ENCODE results near the gene EIF3I. TPM values are rescaled to one million over a fixed set of nuclear protein-coding genes. Genes with fewer than 3 reads are reported as not detected.

EIF3I gene
- total RNA-seq, 4 donors from 2014 or later: 121 to 172 (median 152) TPM

- Histone ChIP-seq H3K27ac (peak overlapping the region; percentile 26 to 93 (median 73)), H3K9me3 (no peaks in the 10 kb centered on the region), H3K36me3 (peaks cover 0 to 4% (median 0%) of the 10 kb centered on the region in 3 donors), H3K4me3 (peak overlapping the region; percentile 25 to 84 (median 65)), H3K27me3 (no peaks in the 10 kb centered on the region), H3K4me1 (peaks cover 0 to 40% (median 12%) of the 10 kb centered on the region in 4 donors)
- TF ChIP-seq CTCF (IDR thresholded peaks at IDR 0.05): peak in 3 of 5 experiments; percentile 20 to 56 (median 25)
- peak in 1 of 2 donors; percentile 43 for TF ChIP-seq EP300 (IDR thresholded peaks at IDR 0.05)
- TF ChIP-seq POLR2A (IDR thresholded peaks at IDR 0.05): peak in 1 of 2 donors; percentile 57
- DNase-seq (ENCODE audit: low spot score in 2 of 2): peak; percentile 22 to 34
- 1 to 2% methylated on average over 54 to 57 of the region's 62 CpGs for whole genome bisulfite sequencing, 2 donors
Observed at GRCh38 chr1:32240140-32240951, 18.1 kb downstream of the EIF3I start.

- Histone ChIP-seq H3K27me3 (no peaks in the 10 kb centered on the region), H3K4me1 (peaks cover 0 to 43% (median 13%) of the 10 kb centered on the region in 4 donors), H3K27ac (peak overlapping the region; percentile 26 to 93 (median 73)), H3K9me3 (no peaks in the 10 kb centered on the region), H3K36me3 (no peaks in the 10 kb centered on the region), H3K4me3 (peak overlapping the region; percentile 25 to 84 (median 65))
- peak in 1 of 2 donors; percentile 14 for DNase-seq (ENCODE audit: low spot score in 2 of 2)
- WGBS, 2 donors: 0% methylated on average over 51 to 52 of the region's 55 CpGs
- TF ChIP-seq POLR2A (IDR thresholded peaks at IDR 0.05) (no peak), CTCF (IDR thresholded peaks at IDR 0.05) (no peak), EP300 (IDR thresholded peaks at IDR 0.05) (no peak)
Observed at GRCh38 chr1:32241001-32241763, 19.0 kb downstream of the EIF3I start.

GRCh38 chr1:32242341-32242851 is 20.2 kb downstream of the EIF3I start:
- no peaks in the 10 kb centered on the region for H3K9me3 ChIP-seq
- H3K27me3 ChIP-seq: no peaks in the 10 kb centered on the region
- H3K4me1 ChIP-seq: peaks cover 0 to 55% (median 22%) of the 10 kb centered on the region in 4 donors
- WGBS, 2 donors: 19 to 30% methylated on average over 7 of the region's 7 CpGs
- H3K36me3 ChIP-seq: no peaks in the 10 kb centered on the region
- no peak for TF ChIP-seq CTCF (IDR thresholded peaks at IDR 0.05)
- no peak for TF ChIP-seq EP300 (IDR thresholded peaks at IDR 0.05)
- TF ChIP-seq POLR2A (IDR thresholded peaks at IDR 0.05): no peak
- H3K4me3 ChIP-seq: no peak overlapping the region
- DNase-seq (ENCODE audit: low spot score in 2 of 2): no peak
- peak overlapping the region in 1 of 4 donors; percentile 18 for H3K27ac ChIP-seq

- Histone ChIP-seq H3K36me3 (no peaks in the 10 kb centered on the region), H3K4me3 (no peak within 1 kb of the TSS), H3K9me3 (no peaks in the 10 kb centered on the region), H3K27me3 (no peaks in the 10 kb centered on the region), H3K4me1 (peaks cover 0 to 41% (median 29%) of the 10 kb centered on the region in 4 donors), H3K27ac (peak within 1 kb of the TSS in 3 of 4 donors; percentile 53 to 62 (median 56))
- WGBS, 2 donors: 18 to 33% methylated on average over 3 of the region's 3 CpGs
- peak in 1 of 2 donors; percentile 40 for DNase-seq (ENCODE audit: low spot score in 2 of 2)
- peak; percentile 71 to 77 for TF ChIP-seq EP300 (IDR thresholded peaks at IDR 0.05)
- no peak for TF ChIP-seq POLR2A (IDR thresholded peaks at IDR 0.05)
- TF ChIP-seq CTCF (IDR thresholded peaks at IDR 0.05): no peak
Observed at GRCh38 chr1:32246888-32247273, 24.7 kb downstream of the EIF3I start, which contains the start of gene FAM167B. TSS of gene FAM167B (plus strand) at chr1:32247222. CDS start at chr1:32247422, 200 bp downstream.

All from tibial nerve (tissue), 4 donors.